IMR-90 (cell line): ENCODE results near the gene RUNX2. TPM values are rescaled to one million over a fixed set of nuclear protein-coding genes. Genes with fewer than 3 reads are reported as not detected.

ENCODE experiments used
- ATAC-seq: fragments of 200-7000 bp; cut with Tn5 transposase; 2 replicates; pipeline ENCODE4 v1.9.1; 2020; ENCODE audit warnings: low read depth, mild to moderate bottlenecking, moderate library complexity
- BruUV-seq: library from RNA; stranded (reverse); fragments of 400-500 nt; replicated peaks from 2 replicates; lab custom pipeline; 2021; lab: Mats Ljungman, UMichigan
- CTCF ChIA-PET: fragments of 300-600 bp; formaldehyde crosslinking; extraction: SDS; loops from one replicate; lab custom pipeline; 2021; ENCODE audit warnings: antibody characterized with exemption; lab: Yijun Ruan, JAX
- POLR2A ChIA-PET: fragments of 300-600 bp; sonication (Branson Sonifier 250); formaldehyde crosslinking; loops from one replicate; lab custom pipeline; 2022; ENCODE audit warnings: antibody characterized with exemption; ENCODE audit not compliant: unreplicated experiment; lab: Charles Lee
- DNase-seq: peaks from one replicate; pipeline ENCODE4 v3.0.0; 2013
- H2AFZ ChIP-seq: replicated peaks from 2 replicates; pipeline ENCODE3; 2013; ENCODE audit warnings: low read length, mild to moderate bottlenecking; ENCODE audit not compliant: poor library complexity
- H2AK5ac ChIP-seq: 2 replicates; pipeline ENCODE4 v1.6.1; 2013; ENCODE audit warnings: low read depth, low read length, inconsistent platforms
- H2AK9ac ChIP-seq: replicated peaks from 2 replicates; pipeline ENCODE3; 2013; ENCODE audit warnings: mild to moderate bottlenecking, low read depth, low read length, moderate library complexity; ENCODE audit not compliant: poor library complexity
- H2BK120ac ChIP-seq: 2 replicates; pipeline ENCODE4 v1.6.1; 2013; ENCODE audit warnings: low read depth, low read length, inconsistent platforms
- H2BK15ac ChIP-seq: 3 replicates; pipeline ENCODE4 v1.6.1; 2013; ENCODE audit warnings: low read depth, low read length, inconsistent platforms
- H2BK20ac ChIP-seq: 2 replicates; pipeline ENCODE4 v1.6.1; 2013; ENCODE audit warnings: low read depth, mild to moderate bottlenecking, inconsistent platforms, low read length, moderate library complexity
- H2BK5ac ChIP-seq: 2 replicates; pipeline ENCODE4 v1.6.1; 2013; ENCODE audit warnings: mild to moderate bottlenecking, low read depth, low read length, inconsistent platforms; ENCODE audit not compliant: poor library complexity, severe bottlenecking
- H3K14ac ChIP-seq: replicated peaks from 2 replicates; pipeline ENCODE4 v1.6.1; 2013; ENCODE audit warnings: low read depth, low read length, inconsistent platforms
- H3K18ac ChIP-seq: 2 replicates; pipeline ENCODE4 v1.6.1; 2013; ENCODE audit warnings: low read depth, low read length, control low read depth
- H3K23ac ChIP-seq: 2 replicates; pipeline ENCODE4 v1.6.1; 2013; ENCODE audit warnings: low read depth, low read length, inconsistent platforms
- H3K27ac ChIP-seq: 2 replicates; pipeline ENCODE4 v1.5.1; 2013; ENCODE audit warnings: mild to moderate bottlenecking, control low read depth, low read length; ENCODE audit not compliant: insufficient read depth
- H3K27me3 ChIP-seq: 2 replicates; pipeline ENCODE4 v1.6.1; 2013; ENCODE audit warnings: low read length; ENCODE audit not compliant: control insufficient read depth, insufficient read depth
- H3K36me3 ChIP-seq: 2 replicates; pipeline ENCODE4 v1.6.1; 2013; ENCODE audit warnings: low read length, mixed read lengths; ENCODE audit not compliant: control insufficient read depth, insufficient read depth
- H3K4ac ChIP-seq: 2 replicates; pipeline ENCODE4 v1.6.1; 2013; ENCODE audit warnings: low read depth, low read length, inconsistent platforms
- H3K4me1 ChIP-seq: 2 replicates; pipeline ENCODE4 v1.6.1; 2013; ENCODE audit warnings: low read length, mixed read lengths; ENCODE audit not compliant: control insufficient read depth, insufficient read depth
- H3K4me2 ChIP-seq: 2 replicates; pipeline ENCODE4 v1.6.1; 2013; ENCODE audit warnings: low read depth, mild to moderate bottlenecking, control low read depth, low read length, moderate library complexity
- H3K4me3 ChIP-seq: 2 replicates; pipeline ENCODE4 v1.5.1; 2013; ENCODE audit warnings: low read depth, mild to moderate bottlenecking, control low read depth, low read length, moderate library complexity; ENCODE audit not compliant: insufficient read depth
- H3K56ac ChIP-seq: 2 replicates; pipeline ENCODE4 v1.6.1; 2013; ENCODE audit warnings: low read length, inconsistent platforms; ENCODE audit not compliant: insufficient read depth; ENCODE audit errors: extremely low read depth
- H3K79me1 ChIP-seq, 2 experiments: 2 replicates each; pipeline ENCODE4 v1.6.1; 2013; ENCODE audit warnings: low read length in 2 of 2, inconsistent platforms in 1 of 2, low read depth in 1 of 2
- H3K9ac ChIP-seq: 2 replicates; pipeline ENCODE4 v1.6.1; 2013; ENCODE audit warnings: low read depth, low read length, control low read depth
- H3K9me1 ChIP-seq: 2 replicates; pipeline ENCODE4 v1.6.1; 2013; ENCODE audit warnings: low read length, inconsistent platforms; ENCODE audit not compliant: insufficient read depth
- H3K9me3 ChIP-seq: 2 replicates; pipeline ENCODE4 v1.6.1; 2013; ENCODE audit warnings: low read length; ENCODE audit not compliant: control insufficient read depth, insufficient read depth
- H4K20me1 ChIP-seq: 2 replicates; pipeline ENCODE4 v1.6.1; 2013; ENCODE audit warnings: low read length, inconsistent platforms; ENCODE audit not compliant: insufficient read depth
- H4K5ac ChIP-seq: 2 replicates; pipeline ENCODE4 v1.6.1; 2013; ENCODE audit warnings: mild to moderate bottlenecking, low read depth, low read length, control low read depth
- H4K8ac ChIP-seq, 2 experiments: 2 replicates each; pipeline ENCODE4 v1.6.1; 2013; ENCODE audit warnings: low read depth in 2 of 2, low read length in 2 of 2, control low read depth in 1 of 2, inconsistent platforms in 1 of 2
- H4K91ac ChIP-seq: 2 replicates; pipeline ENCODE4 v1.6.1; 2013; ENCODE audit warnings: low read depth, low read length, inconsistent platforms; ENCODE audit not compliant: insufficient read depth
- BHLHE40 ChIP-seq: fragments of 150-350 bp; IDR thresholded peaks from 2 replicates; pipeline ENCODE4 v1.6.1; 2016; ENCODE audit warnings: mild to moderate bottlenecking, low read depth, low read length
- CEBPB ChIP-seq: IDR thresholded peaks from 2 replicates; pipeline ENCODE4 v1.6.1; 2012; ENCODE audit warnings: low read depth, low read length, improper control_type of control experiment
- FOS ChIP-seq: fragments of 150-350 bp; IDR thresholded peaks from 2 replicates; pipeline ENCODE4 v1.6.1; 2016; ENCODE audit warnings: low read depth, low read length
- MAFK ChIP-seq: IDR thresholded peaks from 2 replicates; pipeline ENCODE4 v1.6.1; 2012; ENCODE audit warnings: low read depth, low read length, improper control_type of control experiment
- NFE2L2 ChIP-seq: fragments of 150-350 bp; IDR thresholded peaks from 2 replicates; pipeline ENCODE4 v1.6.1; 2016; ENCODE audit warnings: low read depth, mild to moderate bottlenecking, low read length
- POLR2A ChIP-seq: IDR thresholded peaks from 2 replicates; pipeline ENCODE4 v1.6.1; 2012; ENCODE audit warnings: mild to moderate bottlenecking, low read depth, low read length
- RCOR1 ChIP-seq: IDR thresholded peaks from 2 replicates; pipeline ENCODE4 v1.6.1; 2012; ENCODE audit warnings: mild to moderate bottlenecking, low read length, improper control_type of control experiment; ENCODE audit not compliant: insufficient replicate concordance
- WGBS, 2 experiments: methylation state at CpG; one replicate each; pipeline versions ENCODE4 v1.1.5 to v1.1.7; 2013; ENCODE audit warnings: missing lambda C conversion rate in 2 of 2; ENCODE audit not compliant: insufficient read length in 1 of 2; ENCODE audit errors: extremely low coverage in 2 of 2; 5-methylcytosine and 5-hydroxymethylcytosine counted together
- dilution Hi-C: fragments of 300-500 bp; cut with HindIII; formaldehyde crosslinking; loops from one replicate; pipeline ENCODE4 v1.14.3; 2018; ENCODE audit warnings: low sequenced_read_pairs; ENCODE audit not compliant: unreplicated experiment
- in situ Hi-C: fragments of 300-500 bp; cut with MboI; formaldehyde crosslinking; loops from 3 replicates; pipeline ENCODE4 v1.14.3; 2019; ENCODE audit warnings: low sequenced_read_pairs, inconsistent platforms, mixed read lengths
- intact Hi-C: fragments of 100-400 bp; cut with micrococcal nuclease; formaldehyde crosslinking; loops from 2 replicates; pipeline ENCODE4 v1.10.0; 2022
- polyA plus RNA-seq, 3 experiments: library from polyadenylated mRNA; depleted of rRNA; stranded (reverse); fragments of >200 nt; gene quantifications; 2 replicates each; pipeline ENCODE4 v1.2.3, GENCODE V29; 2012; ENCODE audit warnings: low replicate concordance in 1 of 3
- total RNA-seq: library from RNA; depleted of rRNA; stranded (reverse); fragments of >200 nt; gene quantifications from 2 replicates; pipeline ENCODE4 v1.2.3, GENCODE V29; 2012

Gene RUNX2
- total and polyA plus RNA-seq, 2 of the 4 experiments (the other 2 are of a cell fraction), result 2.3 to 4.7 TPM

GRCh38 chr6:45483021-45483420, 154.9 kb downstream of the RUNX2 start:
- H2AK5ac ChIP-seq, result no peak overlapping the region
- no peak overlapping the region for H3K23ac ChIP-seq
- H4K8ac ChIP-seq, result peak overlapping the region in 1 of 2 experiments; percentile 87; a peak in 2 of 4 replicates
- dilution Hi-C loops (no loop called here), in situ Hi-C loops (no loop called here), intact Hi-C loops (loop anchor here (2.0 kb wide), 1 partner anchor 60 kb away; no protein-coding TSS in a partner anchor)
- H2AK9ac ChIP-seq, result no peak overlapping the region
- H4K20me1 ChIP-seq, result no peaks in the 10 kb centered on the region
- no CpG with 5 or more reads among the region's 3 CpGs for WGBS, 2 experiments
- POLR2A ChIA-PET, result no interaction called here
- CTCF ChIA-PET, result interaction anchor here (0.6 to 1.2 kb wide), 4 partner anchors 10 to 1007 kb away, joined by 3 to 5 read pairs (median 3); no protein-coding TSS in a partner anchor
- H3K27ac ChIP-seq, result no peak overlapping the region; the same call in 1 of the 2 replicates
- no peak overlapping the region for H2AFZ ChIP-seq
- H4K5ac ChIP-seq, result no peak overlapping the region
- H2BK120ac ChIP-seq, result peak overlapping the region; percentile 78; the same call in 1 of the 2 replicates
- H3K4me2 ChIP-seq, result no peak overlapping the region
- no TSS peak for BruUV-seq
- peak overlapping the region; percentile 80; the same call in 2 of the 3 replicates for H2BK15ac ChIP-seq
- H3K9me1 ChIP-seq, result peaks cover 4% of the 10 kb centered on the region
- DNase-seq (peak; percentile 98), ATAC-seq (peak; percentile 88)
- H2BK5ac ChIP-seq, result peak overlapping the region; percentile 86
- no peaks in the 10 kb centered on the region for H3K9me3 ChIP-seq
- H2BK20ac ChIP-seq, result no peak overlapping the region
- no peak overlapping the region for H3K9ac ChIP-seq
- H3K36me3 ChIP-seq, result no peaks in the 10 kb centered on the region
- TF ChIP-seq FOS (peak; percentile 53; the same call in 1 of the 2 replicates), MAFK (peak; percentile 90), RCOR1 (no peak), CEBPB (peak; percentile 85), BHLHE40 (peak; percentile 89), POLR2A (no peak), NFE2L2 (peak; percentile 70)
- peak overlapping the region; percentile 63; the same call in 1 of the 2 replicates for H3K4ac ChIP-seq
- H3K14ac ChIP-seq, result no peak overlapping the region
- H3K27me3 ChIP-seq, result no peaks in the 10 kb centered on the region
- no peak overlapping the region for H3K18ac ChIP-seq
- H3K79me1 ChIP-seq, result peaks cover 13 to 57% of the 10 kb centered on the region in 2 experiments
- no peak overlapping the region for H3K4me3 ChIP-seq
- no peak overlapping the region; the same call in 1 of the 2 replicates for H3K56ac ChIP-seq
- peaks cover 15% of the 10 kb centered on the region for H3K4me1 ChIP-seq
- H4K91ac ChIP-seq, result no peak overlapping the region
